ENCODE measurements around the gene SPATA24. TPM values are rescaled to one million over a fixed set of nuclear protein-coding genes. Genes with fewer than 3 reads are reported as not detected.
A peak's percentile ranks its signal among the peaks of the same experiment; 100 is the strongest.

SPATA24 gene
- total and polyA plus RNA-seq, 8 donors, result 0.92 to 10.1 (median 5.4) TPM; not detected in 3

DNA sequence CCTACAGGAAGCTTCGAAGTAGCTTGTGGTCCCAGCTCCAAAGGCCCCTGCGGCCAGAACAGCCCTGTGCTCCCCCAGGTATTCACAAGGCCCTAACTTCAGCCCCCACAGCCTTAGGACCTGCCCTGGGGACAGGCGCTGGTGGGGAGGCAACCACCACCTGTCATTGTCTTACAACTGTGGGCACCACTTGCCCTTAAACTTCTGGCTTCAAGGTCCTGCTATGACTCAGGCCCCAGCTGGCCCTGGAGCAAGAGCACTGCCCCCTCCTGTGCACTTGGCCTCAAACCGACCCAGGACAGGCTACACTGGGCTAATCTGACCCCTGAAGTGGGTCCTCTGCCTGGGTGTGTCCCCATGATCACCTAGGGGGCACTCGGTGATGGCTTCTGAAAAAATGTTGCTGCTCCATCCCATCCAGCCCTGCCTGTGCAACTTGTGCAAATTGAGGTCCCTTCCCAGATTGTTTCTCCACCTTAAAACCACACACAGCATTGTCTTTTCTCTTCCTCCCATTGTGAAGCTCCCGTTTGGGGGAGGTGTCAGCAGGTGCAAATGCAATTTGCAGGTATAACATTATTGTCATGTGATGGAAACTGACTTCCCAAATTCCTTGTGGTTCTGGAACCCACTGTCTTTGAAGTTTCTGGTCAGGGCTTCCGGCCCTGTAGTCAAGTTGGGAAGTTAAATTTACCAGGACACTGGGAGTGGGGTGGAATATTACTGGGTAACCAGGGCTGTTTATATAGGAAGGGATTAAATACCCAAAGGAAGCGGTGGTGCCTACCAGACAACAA is 7.8 kb downstream of the SPATA24 start:
- intact Hi-C loops (cut with DNase I; ENCODE audit: low total_unique reads), result no loop called here
- peaks cover 0 to 42% (median 0%) of the 10 kb centered on the region in 3 donors for H3K27me3 ChIP-seq
- H3K9me3 ChIP-seq, result no peaks in the 10 kb centered on the region
- H3K4me3 ChIP-seq, result no peak overlapping the region
- DNase-seq, result no peak
- H3K36me3 ChIP-seq, result peaks cover 0 to 3% (median 0%) of the 10 kb centered on the region in 4 donors
- no peak overlapping the region for H3K27ac ChIP-seq
- TF ChIP-seq POLR2AphosphoS5 (IDR thresholded peaks at IDR 0.05) (no peak), POLR2A (IDR thresholded peaks at IDR 0.05) (no peak), EP300 (IDR thresholded peaks at IDR 0.05) (no peak)
- TF ChIP-seq, protein P1, sequence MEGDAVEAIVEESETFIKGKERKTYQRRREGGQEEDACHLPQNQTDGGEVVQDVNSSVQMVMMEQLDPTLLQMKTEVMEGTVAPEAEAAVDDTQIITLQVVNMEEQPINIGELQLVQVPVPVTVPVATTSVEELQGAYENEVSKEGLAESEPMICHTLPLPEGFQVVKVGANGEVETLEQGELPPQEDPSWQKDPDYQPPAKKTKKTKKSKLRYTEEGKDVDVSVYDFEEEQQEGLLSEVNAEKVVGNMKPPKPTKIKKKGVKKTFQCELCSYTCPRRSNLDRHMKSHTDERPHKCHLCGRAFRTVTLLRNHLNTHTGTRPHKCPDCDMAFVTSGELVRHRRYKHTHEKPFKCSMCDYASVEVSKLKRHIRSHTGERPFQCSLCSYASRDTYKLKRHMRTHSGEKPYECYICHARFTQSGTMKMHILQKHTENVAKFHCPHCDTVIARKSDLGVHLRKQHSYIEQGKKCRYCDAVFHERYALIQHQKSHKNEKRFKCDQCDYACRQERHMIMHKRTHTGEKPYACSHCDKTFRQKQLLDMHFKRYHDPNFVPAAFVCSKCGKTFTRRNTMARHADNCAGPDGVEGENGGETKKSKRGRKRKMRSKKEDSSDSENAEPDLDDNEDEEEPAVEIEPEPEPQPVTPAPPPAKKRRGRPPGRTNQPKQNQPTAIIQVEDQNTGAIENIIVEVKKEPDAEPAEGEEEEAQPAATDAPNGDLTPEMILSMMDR (IDR thresholded peaks at IDR 0.05), result no peak
- peaks cover 14 to 46% (median 43%) of the 10 kb centered on the region in 4 donors for H3K4me1 ChIP-seq
- 73 to 87% (median 80%) methylated on average over 5 to 8 of the region's 8 CpGs for WGBS, 5 donors

GRCh38 chr5:139394654-139395566 is 9.0 kb downstream of the SPATA24 start, which contains the start of gene PROB1:
PROB1 (minus strand) TSS chr5:139395104; CDS start chr5:139395081, 23 bp downstream.
- TF ChIP-seq POLR2A (IDR thresholded peaks at IDR 0.05) (no peak), POLR2AphosphoS5 (IDR thresholded peaks at IDR 0.05) (peak in 1 of 3 donors; percentile 18)
- H3K4me1 ChIP-seq, result peaks cover 19 to 50% (median 48%) of the 10 kb centered on the region in 4 donors
- H3K9me3 ChIP-seq, result no peaks in the 10 kb centered on the region
- H3K4me3 ChIP-seq, result peak within 1 kb of the TSS; percentile 39 to 62 (median 51)
- peak in 1 of 2 donors; percentile 51 for DNase-seq
- intact Hi-C loops (cut with DNase I; ENCODE audit: low total_unique reads), result no loop called here
- peaks cover 0 to 42% (median 0%) of the 10 kb centered on the region in 3 donors for H3K27me3 ChIP-seq
- peak within 1 kb of the TSS in 3 of 5 donors; percentile 34 to 71 (median 58) for H3K27ac ChIP-seq
- H3K36me3 ChIP-seq, result peaks cover 0 to 2% (median 0%) of the 10 kb centered on the region in 4 donors
- WGBS, 5 donors, result 52 to 70% (median 67%) methylated on average over 17 to 76 of the region's 76 CpGs

- peak overlapping the region in 3 of 5 donors; percentile 34 to 71 (median 58) for H3K27ac ChIP-seq
- intact Hi-C loops (cut with DNase I; ENCODE audit: low total_unique reads), result no loop called here
- TF ChIP-seq POLR2A (IDR thresholded peaks at IDR 0.05) (no peak), POLR2AphosphoS5 (IDR thresholded peaks at IDR 0.05) (no peak), EP300 (IDR thresholded peaks at IDR 0.05) (no peak)
- TF ChIP-seq, protein P1 (IDR thresholded peaks at IDR 0.05), result peak in 1 of 7 experiments; percentile 51
- H3K9me3 ChIP-seq, result no peaks in the 10 kb centered on the region
- peak in 1 of 2 donors; percentile 70 for DNase-seq
- peaks cover 19 to 56% (median 51%) of the 10 kb centered on the region in 4 donors for H3K4me1 ChIP-seq
- peaks cover 0 to 42% (median 0%) of the 10 kb centered on the region in 3 donors for H3K27me3 ChIP-seq
- WGBS, 5 donors, result 27 to 59% (median 48%) methylated on average over 17 to 62 of the region's 62 CpGs
- H3K4me3 ChIP-seq, result peak overlapping the region; percentile 39 to 62 (median 51)
- H3K36me3 ChIP-seq, result no peaks in the 10 kb centered on the region
These were observed 9.7 kb downstream of the SPATA24 start for GRCh38 chr5:139394123-139394653.

GRCh38 chr5:139393497-139394122 is 10.3 kb downstream of the SPATA24 start:
- Histone ChIP-seq H3K4me3 (peak overlapping the region; percentile 39 to 62 (median 51)), H3K4me1 (peaks cover 20 to 62% (median 54%) of the 10 kb centered on the region in 4 donors), H3K27ac (peak overlapping the region in 3 of 5 donors; percentile 58 to 71 (median 68)), H3K36me3 (no peaks in the 10 kb centered on the region), H3K9me3 (no peaks in the 10 kb centered on the region), H3K27me3 (peaks cover 0 to 42% (median 0%) of the 10 kb centered on the region in 3 donors)
- intact Hi-C loops (cut with DNase I; ENCODE audit: low total_unique reads), result no loop called here
- no peak for DNase-seq
- 26 to 65% (median 61%) methylated on average over 39 to 49 of the region's 49 CpGs for WGBS, 5 donors
- TF ChIP-seq, protein P1 (IDR thresholded peaks at IDR 0.05), result no peak
- TF ChIP-seq EP300 (IDR thresholded peaks at IDR 0.05) (no peak), POLR2A (IDR thresholded peaks at IDR 0.05) (no peak), POLR2AphosphoS5 (IDR thresholded peaks at IDR 0.05) (no peak)

All from stomach (tissue), 9 donors.